ENCODE results near the gene FASTK.

Gene FASTK

GRCh38 chr7:151080067-151080521 lies 515 bp downstream of the FASTK start:
- no peak for DNase-seq

GRCh38 chr7:151079199-151079910 lies 1.3 kb downstream of the FASTK start:
- DNase-seq = no peak

GRCh38 chr7:151078233-151079040 lies 2.2 kb downstream of the FASTK start:
- DNase-seq = no peak

GRCh38 chr7:151077705-151078232 lies 2.8 kb downstream of the FASTK start:
- DNase-seq = no peak

- DNase-seq = no peak
Observed at GRCh38 chr7:151076863-151077704, 3.5 kb downstream of the FASTK start.

GRCh38 chr7:151075978-151076426 lies 4.6 kb downstream of the FASTK start:
- no peak for DNase-seq

- no peak for DNase-seq
Observed at GRCh38 chr7:151075662-151075971, 5.0 kb downstream of the FASTK start.

GRCh38 chr7:151074817-151075661 lies 5.6 kb downstream of the FASTK start:
- DNase-seq = no peak

GRCh38 chr7:151073990-151074389 lies 6.6 kb downstream of the FASTK start:
- DNase-seq = no peak

GRCh38 chr7:151071032-151071866 lies 9.4 kb downstream of the FASTK start:
- DNase-seq = no peak

GRCh38 chr7:151070574-151070960 lies 10.0 kb downstream of the FASTK start:
- no peak for DNase-seq

- DNase-seq = no peak
Observed at GRCh38 chr7:151069841-151070573, 10.6 kb downstream of the FASTK start.

GRCh38 chr7:151068069-151068773 lies 12.4 kb downstream of the FASTK start:
- no peak for DNase-seq

- DNase-seq = no peak
Observed at GRCh38 chr7:151066273-151066974, 14.2 kb downstream of the FASTK start.

GRCh38 chr7:151065516-151065915 lies 15.1 kb downstream of the FASTK start:
- DNase-seq = no peak

GRCh38 chr7:151064993-151065392 lies 15.6 kb downstream of the FASTK start:
- DNase-seq = no peak

GRCh38 chr7:151064454-151064853 lies 16.2 kb downstream of the FASTK start:
- no peak for DNase-seq

- no peak for DNase-seq
Observed at GRCh38 chr7:151063212-151063561, 17.4 kb downstream of the FASTK start.
